GM23248 (cell line): ENCODE data around the gene NR4A1. TPM values are rescaled to one million over a fixed set of nuclear protein-coding genes. Genes with fewer than 3 reads are reported as not detected.

ENCODE experiments used
- DNase-seq: peaks from one replicate; pipeline ENCODE4 v3.0.0-alpha.2; 2015
- H2AFZ ChIP-seq: fragments of 200-600 bp; sonication (generic); 2 replicates; pipeline ENCODE4 v1.6.1; 2016; ENCODE audit warnings: antibody characterized with exemption
- H3F3A ChIP-seq: fragments of 200-600 bp; sonication (generic); 2 replicates; pipeline ENCODE4 v1.6.1; 2016; ENCODE audit warnings: mild to moderate bottlenecking, antibody characterized with exemption, mixed run types; ENCODE audit not compliant: insufficient read depth
- H3K27ac ChIP-seq: fragments of 200-600 bp; sonication (generic); 2 replicates; pipeline ENCODE4 v1.5.1; 2016; ENCODE audit warnings: mild to moderate bottlenecking
- H3K27me3 ChIP-seq: fragments of 200-600 bp; sonication (generic); replicated peaks from 2 replicates; pipeline ENCODE4 v1.6.1; 2016; ENCODE audit warnings: mild to moderate bottlenecking; ENCODE audit not compliant: insufficient read depth
- H3K36me3 ChIP-seq: fragments of 200-600 bp; sonication (generic); 2 replicates; pipeline ENCODE4 v1.6.1; 2016; ENCODE audit warnings: low read depth, mild to moderate bottlenecking
- H3K4me1 ChIP-seq: fragments of 200-600 bp; sonication (generic); 2 replicates; pipeline ENCODE4 v1.6.1; 2016; ENCODE audit warnings: mild to moderate bottlenecking; ENCODE audit not compliant: insufficient read depth
- H3K4me2 ChIP-seq: fragments of 200-600 bp; sonication (generic); one replicate; pipeline ENCODE4 v1.6.1; 2016; ENCODE audit warnings: mild to moderate bottlenecking; ENCODE audit not compliant: unreplicated experiment
- H3K4me3 ChIP-seq: fragments of 200-600 bp; sonication (generic); 2 replicates; pipeline ENCODE4 v1.5.1; 2016; ENCODE audit warnings: mild to moderate bottlenecking
- H3K79me2 ChIP-seq: fragments of 200-600 bp; sonication (generic); 2 replicates; pipeline ENCODE4 v1.6.1; 2016; ENCODE audit warnings: mild to moderate bottlenecking; ENCODE audit not compliant: insufficient read depth
- H3K9ac ChIP-seq: fragments of 200-600 bp; sonication (generic); 2 replicates; pipeline ENCODE4 v1.6.1; 2016; ENCODE audit warnings: mild to moderate bottlenecking
- H3K9me2 ChIP-seq: fragments of 200-600 bp; sonication (generic); 2 replicates; pipeline ENCODE4 v1.6.1; 2016; ENCODE audit warnings: mixed run types, mild to moderate bottlenecking, moderate library complexity; ENCODE audit not compliant: insufficient read depth
- H3K9me3 ChIP-seq: fragments of 200-600 bp; sonication (generic); one replicate; pipeline ENCODE4 v1.6.1; 2017; ENCODE audit warnings: low read depth
- H4K20me1 ChIP-seq: fragments of 200-600 bp; sonication (generic); 2 replicates; pipeline ENCODE4 v1.6.0; 2016; ENCODE audit not compliant: insufficient read depth
- EZH2 ChIP-seq: fragments of 200-600 bp; sonication (generic); IDR thresholded peaks from 2 replicates; pipeline ENCODE4 v1.6.1; 2018; ENCODE audit warnings: antibody characterized with exemption, mild to moderate bottlenecking; ENCODE audit not compliant: insufficient read depth, poor library complexity, severe bottlenecking
- EZH2phosphoT487 ChIP-seq: fragments of 200-600 bp; sonication (generic); IDR thresholded peaks from 2 replicates; pipeline ENCODE4 v1.6.1; 2018; ENCODE audit warnings: antibody characterized with exemption, moderate library complexity, mild to moderate bottlenecking, low read depth; ENCODE audit not compliant: insufficient read depth
- WGBS, 2 experiments: methylation state at CpG; one replicate each; pipeline ENCODE4 v1.1.6; 2015 to 2017; ENCODE audit warnings: low lambda C conversion rate in 2 of 2, low coverage in 1 of 2; ENCODE audit errors: missing lambda C conversion rate in 2 of 2; 5-methylcytosine and 5-hydroxymethylcytosine counted together
- in situ Hi-C: fragments of 300-500 bp; cut with MboI; formaldehyde crosslinking; loops from 2 replicates; pipeline ENCODE4 v1.15.0; 2020
- polyA plus RNA-seq: library from polyadenylated mRNA; unstranded; fragments of >200 nt; fragmentation: Nextera tagmentation; extraction: Ambion mirVana; gene quantifications from 2 replicates; pipeline ENCODE4 v1.2.1, GENCODE V29; 2016
- total RNA-seq: library from RNA; depleted of rRNA; stranded (reverse); fragments of >200 nt; shearing (Covaris generic); gene quantifications from 2 replicates; pipeline ENCODE4 v1.2.3, GENCODE V29; 2014

Gene NR4A1
- total and polyA plus RNA-seq, 2 experiments from 2014 or later, result 11.1 to 13.1 TPM

DNA sequence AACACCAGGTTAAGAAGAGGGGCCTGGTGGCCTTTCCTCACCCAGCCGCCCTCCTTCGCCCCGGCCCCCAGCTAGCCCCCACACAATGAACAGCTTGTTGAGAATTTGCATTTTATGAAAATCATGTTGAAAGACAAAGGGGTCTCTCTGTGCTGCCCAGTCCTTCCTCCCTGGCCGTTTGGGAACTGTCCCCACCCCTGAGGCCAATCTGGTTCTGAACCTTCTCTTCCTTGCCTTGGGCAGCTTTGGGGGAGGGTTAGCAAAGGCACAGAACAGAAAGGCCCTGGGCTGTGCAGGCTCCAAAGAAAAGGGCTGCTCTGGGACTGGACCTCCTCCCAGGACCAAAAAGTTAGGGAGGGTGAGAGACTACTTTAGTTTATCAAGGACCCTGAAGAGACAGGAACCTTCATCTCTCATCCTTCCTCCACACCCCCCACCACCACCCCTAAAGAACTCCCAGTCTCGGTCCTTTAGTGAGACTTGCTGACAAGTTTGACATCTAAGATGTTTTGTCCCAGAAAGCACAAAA is 43.2 kb upstream of the NR4A1 start:
- 66 to 72% methylated on average over 5 of the region's 5 CpGs for WGBS, 2 experiments
- no peaks in the 10 kb centered on the region for H4K20me1 ChIP-seq
- 0 out of 2 replicates have a peak overlapping the region, but pooled peaks have one; percentile 54 for H3K9ac ChIP-seq
- H3K4me3 ChIP-seq, result peak overlapping the region; percentile 68
- H3K9me2 ChIP-seq, result no peaks in the 10 kb centered on the region
- H3K79me2 ChIP-seq, result no peaks in the 10 kb centered on the region
- H3K27me3 ChIP-seq, result no peaks in the 10 kb centered on the region
- in situ Hi-C loops, result no loop called here
- no peak for TF ChIP-seq EZH2phosphoT487
- no peak for TF ChIP-seq EZH2
- H3F3A ChIP-seq, result peaks cover 9% of the 10 kb centered on the region; the same call in 1 of the 2 replicates
- DNase-seq, result no peak
- no peaks in the 10 kb centered on the region for H3K9me3 ChIP-seq
- H3K27ac ChIP-seq, result no peak overlapping the region
- no peaks in the 10 kb centered on the region for H3K36me3 ChIP-seq
- no peak overlapping the region for H2AFZ ChIP-seq
- peaks cover 9% of the 10 kb centered on the region; the same call in 1 of the 2 replicates for H3K4me1 ChIP-seq
- H3K4me2 ChIP-seq, result no peak overlapping the region

DNA sequence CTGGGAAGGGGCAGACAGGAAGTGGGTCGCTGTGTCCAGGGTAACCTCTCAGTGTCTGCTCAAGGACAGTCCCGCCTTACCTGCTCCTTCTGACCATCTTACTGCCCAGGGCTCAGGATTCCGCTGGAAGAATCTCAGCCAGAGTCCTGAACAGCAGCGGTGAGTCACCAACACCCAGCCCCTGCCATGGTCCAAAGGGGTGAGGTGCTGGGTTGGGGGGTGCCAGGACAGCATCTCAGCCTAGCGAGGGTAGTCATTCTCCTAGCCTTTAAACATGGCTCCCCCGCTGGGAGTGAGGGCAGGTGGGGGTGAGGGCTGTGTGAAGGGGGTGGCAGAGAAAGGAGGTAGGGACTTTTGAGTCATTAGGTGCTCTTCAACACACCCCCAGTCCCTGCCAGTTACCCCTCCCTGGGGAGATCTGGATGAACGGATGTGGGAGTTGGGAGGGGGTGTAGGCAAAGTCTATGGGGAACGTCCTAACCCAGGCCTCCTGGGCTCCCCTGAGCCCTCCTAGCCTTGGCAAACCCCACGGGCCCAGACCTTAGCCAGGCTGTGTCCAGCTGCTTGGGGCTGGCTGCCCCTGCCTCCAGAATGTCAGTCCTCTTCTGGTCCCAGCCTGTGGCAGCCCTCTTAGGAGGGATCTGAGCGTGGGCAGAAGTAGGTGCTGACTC is 42.0 kb upstream of the NR4A1 start:
- no peak overlapping the region for H3K4me2 ChIP-seq
- H2AFZ ChIP-seq, result no peak overlapping the region
- in situ Hi-C loops, result no loop called here
- no peaks in the 10 kb centered on the region for H3K9me3 ChIP-seq
- H3K9ac ChIP-seq, result no peak overlapping the region
- 93 to 95% methylated on average over 10 of the region's 10 CpGs for WGBS, 2 experiments
- no peak overlapping the region for H3K27ac ChIP-seq
- TF ChIP-seq EZH2 (no peak), EZH2phosphoT487 (no peak)
- no peak overlapping the region for H3K4me3 ChIP-seq
- H4K20me1 ChIP-seq, result no peaks in the 10 kb centered on the region
- H3K79me2 ChIP-seq, result no peaks in the 10 kb centered on the region
- no peaks in the 10 kb centered on the region for H3K9me2 ChIP-seq
- peaks cover 9% of the 10 kb centered on the region; the same call in 1 of the 2 replicates for H3K4me1 ChIP-seq
- no peaks in the 10 kb centered on the region for H3K27me3 ChIP-seq
- peaks cover 9% of the 10 kb centered on the region; the same call in 1 of the 2 replicates for H3F3A ChIP-seq
- no peak for DNase-seq
- no peaks in the 10 kb centered on the region for H3K36me3 ChIP-seq

DNA sequence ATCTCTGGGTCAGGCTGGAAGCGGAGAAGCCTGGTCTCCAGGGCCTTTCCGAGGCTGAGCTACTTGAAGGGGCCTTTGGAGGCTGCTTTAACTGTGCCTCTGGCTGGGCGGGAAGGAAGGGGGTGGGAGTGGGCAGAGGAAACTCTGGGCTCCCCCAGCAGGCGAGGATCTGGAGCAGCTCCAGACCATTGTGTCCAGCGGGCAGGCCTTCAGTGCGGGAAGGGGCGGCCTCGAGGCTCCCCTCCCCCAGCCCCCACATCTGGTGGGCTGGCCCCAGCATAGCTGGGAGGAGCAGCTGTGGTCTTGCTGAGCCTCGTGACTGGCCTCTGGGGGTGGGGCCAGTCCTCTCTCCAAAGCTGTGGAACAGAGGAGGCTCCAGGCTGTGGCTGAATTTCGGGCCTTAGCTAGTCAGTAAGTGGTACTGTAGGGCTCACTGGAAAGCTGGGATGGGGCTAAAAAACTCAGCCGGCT is 41.1 kb upstream of the NR4A1 start:
- H2AFZ ChIP-seq, result peak overlapping the region; percentile 49
- in situ Hi-C loops, result no loop called here
- H3K27ac ChIP-seq, result peak overlapping the region; percentile 7; the same call in 1 of the 2 replicates
- H3K9me3 ChIP-seq, result no peaks in the 10 kb centered on the region
- no peaks in the 10 kb centered on the region for H3K36me3 ChIP-seq
- H3K4me3 ChIP-seq, result no peak overlapping the region
- WGBS, 2 experiments, result 8 to 21% methylated on average over 7 to 11 of the region's 11 CpGs
- peak; percentile 72 for DNase-seq
- peak overlapping the region; percentile 2 for H3K4me2 ChIP-seq
- peak overlapping the region; percentile 26; the same call in 1 of the 2 replicates for H3K9ac ChIP-seq
- H3K4me1 ChIP-seq, result peaks cover 9% of the 10 kb centered on the region; the same call in 1 of the 2 replicates
- no peaks in the 10 kb centered on the region for H3K9me2 ChIP-seq
- H3F3A ChIP-seq, result peaks cover 9% of the 10 kb centered on the region; the same call in 1 of the 2 replicates
- no peaks in the 10 kb centered on the region for H3K27me3 ChIP-seq
- H3K79me2 ChIP-seq, result no peaks in the 10 kb centered on the region
- H4K20me1 ChIP-seq, result no peaks in the 10 kb centered on the region
- no peak for TF ChIP-seq EZH2
- TF ChIP-seq EZH2phosphoT487, result no peak

GRCh38 chr12:52010692-52011601 is 40.3 kb upstream of the NR4A1 start:
- H4K20me1 ChIP-seq, result no peaks in the 10 kb centered on the region
- in situ Hi-C loops, result no loop called here
- peak overlapping the region; percentile 7; the same call in 1 of the 2 replicates for H3K27ac ChIP-seq
- WGBS, 2 experiments, result 48% methylated on average over 7 to 8 of the region's 8 CpGs
- peak overlapping the region; percentile 49 for H2AFZ ChIP-seq
- H3K9ac ChIP-seq, result peak overlapping the region; percentile 26; the same call in 1 of the 2 replicates
- no peaks in the 10 kb centered on the region for H3K27me3 ChIP-seq
- no peak for TF ChIP-seq EZH2
- no peak for TF ChIP-seq EZH2phosphoT487
- peaks cover 9% of the 10 kb centered on the region; the same call in 1 of the 2 replicates for H3F3A ChIP-seq
- H3K4me1 ChIP-seq, result peaks cover 9% of the 10 kb centered on the region; the same call in 1 of the 2 replicates
- no peaks in the 10 kb centered on the region for H3K79me2 ChIP-seq
- H3K9me3 ChIP-seq, result no peaks in the 10 kb centered on the region
- no peaks in the 10 kb centered on the region for H3K36me3 ChIP-seq
- no peak overlapping the region for H3K4me3 ChIP-seq
- H3K9me2 ChIP-seq, result no peaks in the 10 kb centered on the region
- peak overlapping the region; percentile 2 for H3K4me2 ChIP-seq
- no peak for DNase-seq
